GM12864 (cell line): ENCODE results near the gene DNAJC11.

Source experiments
- DNase-seq: peaks from one replicate; pipeline ENCODE4 v3.0.0-alpha.2; 2011; ENCODE audit warnings: low read depth
- H3K4me3 ChIP-seq: 2 replicates; pipeline ENCODE4 v1.5.1; 2011; ENCODE audit warnings: mild to moderate bottlenecking, low read depth, low read length, control low read depth
- CTCF ChIP-seq: IDR thresholded peaks from 2 replicates; pipeline ENCODE4 v1.5.1; 2011; ENCODE audit warnings: low read depth, mild to moderate bottlenecking, moderate library complexity, low read length, control low read depth, inconsistent platforms; ENCODE audit errors: missing control alignments

Gene DNAJC11

GRCh38 chr1:6694121-6694713, 7.4 kb downstream of the DNAJC11 start:
- DNase-seq: no peak
- H3K4me3 ChIP-seq: no peak overlapping the region
- TF ChIP-seq CTCF: no peak

- no peak overlapping the region for H3K4me3 ChIP-seq
- TF ChIP-seq CTCF: no peak
- no peak for DNase-seq
Measured at GRCh38 chr1:6692956-6693355, 8.7 kb downstream of the DNAJC11 start.

GRCh38 chr1:6691507-6691906, 10.1 kb downstream of the DNAJC11 start:
- no peak overlapping the region for H3K4me3 ChIP-seq
- TF ChIP-seq CTCF: no peak
- DNase-seq: no peak

- no peak overlapping the region for H3K4me3 ChIP-seq
- no peak for DNase-seq
- TF ChIP-seq CTCF: no peak
Measured at GRCh38 chr1:6690186-6690585, 11.4 kb downstream of the DNAJC11 start.

- TF ChIP-seq CTCF: no peak
- no peak overlapping the region for H3K4me3 ChIP-seq
- no peak for DNase-seq
Measured at GRCh38 chr1:6688757-6689156, 12.9 kb downstream of the DNAJC11 start.

GRCh38 chr1:6688001-6688400, 13.6 kb downstream of the DNAJC11 start:
- no peak overlapping the region for H3K4me3 ChIP-seq
- no peak for DNase-seq
- TF ChIP-seq CTCF: no peak

- TF ChIP-seq CTCF: no peak
- no peak for DNase-seq
- H3K4me3 ChIP-seq: no peak overlapping the region
Measured at GRCh38 chr1:6686294-6686693, 15.3 kb downstream of the DNAJC11 start.
